ENCODE measurements around the gene DAB1.

Gene DAB1

GRCh38 chr1:56973923-56974742 lies 449.7 kb downstream of the DAB1 start:
- no peak for DNase-seq (ENCODE audit: low read depth)

- DNase-seq (ENCODE audit: low read depth), result no peak
These were observed 450.9 kb downstream of the DAB1 start for GRCh38 chr1:56972976-56973375.

- no peak for DNase-seq (ENCODE audit: low read depth)
These were observed 453.6 kb downstream of the DAB1 start for GRCh38 chr1:56970280-56970679.

- no peak for DNase-seq (ENCODE audit: low read depth)
These were observed 454.9 kb downstream of the DAB1 start for GRCh38 chr1:56968878-56969495.

GRCh38 chr1:56967900-56968832 lies 455.7 kb downstream of the DAB1 start:
- no peak for DNase-seq (ENCODE audit: low read depth)

- DNase-seq (ENCODE audit: low read depth), result no peak
These were observed 456.5 kb downstream of the DAB1 start for GRCh38 chr1:56967355-56967754.

GRCh38 chr1:56966698-56966999 lies 457.2 kb downstream of the DAB1 start:
- DNase-seq (ENCODE audit: low read depth), result no peak

- no peak for DNase-seq (ENCODE audit: low read depth)
These were observed 457.8 kb downstream of the DAB1 start, which contains the start of gene C8B for GRCh38 chr1:56965916-56966697. Gene C8B, minus strand, starts transcription at chr1:56966015. Its CDS starts 67 bp downstream, at chr1:56965948.

GRCh38 chr1:56965191-56965590 lies 458.7 kb downstream of the DAB1 start:
- no peak for DNase-seq (ENCODE audit: low read depth)

GRCh38 chr1:56964349-56965017 lies 459.4 kb downstream of the DAB1 start:
- DNase-seq (ENCODE audit: low read depth), result no peak

- no peak for DNase-seq (ENCODE audit: low read depth)
These were observed 460.2 kb downstream of the DAB1 start for GRCh38 chr1:56963667-56964066.

- DNase-seq (ENCODE audit: low read depth), result no peak
These were observed 462.4 kb downstream of the DAB1 start for GRCh38 chr1:56961426-56961825.

GRCh38 chr1:56958526-56958925 lies 465.3 kb downstream of the DAB1 start:
- no peak for DNase-seq (ENCODE audit: low read depth)

- DNase-seq (ENCODE audit: low read depth), result no peak
These were observed 465.9 kb downstream of the DAB1 start for GRCh38 chr1:56957931-56958330.

GRCh38 chr1:56954664-56955063 lies 469.2 kb downstream of the DAB1 start:
- DNase-seq (ENCODE audit: low read depth), result no peak

GRCh38 chr1:56953386-56953785 lies 470.5 kb downstream of the DAB1 start:
- DNase-seq (ENCODE audit: low read depth), result no peak

- no peak for DNase-seq (ENCODE audit: low read depth)
These were observed 471.4 kb downstream of the DAB1 start for GRCh38 chr1:56952501-56952900.

GRCh38 chr1:56948403-56949023 lies 475.3 kb downstream of the DAB1 start:
- DNase-seq (ENCODE audit: low read depth), result no peak
